GDM1 (cell line): ENCODE data around the gene DLG2.
A peak's percentile ranks its signal among the peaks of the same experiment; 100 is the strongest.

Source experiments
- DNase-seq: peaks from one replicate; lab custom pipeline; 2025; lab: John Stamatoyannopoulos, UW

DLG2 gene

GRCh38 chr11:84558085-84558905 lies 1068.8 kb downstream of the DLG2 start:
- DNase-seq, result peak; percentile 30

GRCh38 chr11:84552791-84553190 lies 1074.4 kb downstream of the DLG2 start:
- DNase-seq, result no peak

GRCh38 chr11:84549217-84549616 lies 1077.9 kb downstream of the DLG2 start:
- no peak for DNase-seq

GRCh38 chr11:84544566-84544965 lies 1082.6 kb downstream of the DLG2 start:
- no peak for DNase-seq

- no peak for DNase-seq
Observed at GRCh38 chr11:84543367-84544159, 1083.6 kb downstream of the DLG2 start.

GRCh38 chr11:84541731-84542340 lies 1085.3 kb downstream of the DLG2 start:
- no peak for DNase-seq

GRCh38 chr11:84536456-84536855 lies 1090.7 kb downstream of the DLG2 start:
- no peak for DNase-seq

- no peak for DNase-seq
Observed at GRCh38 chr11:84532364-84532763, 1094.8 kb downstream of the DLG2 start.

GRCh38 chr11:84526250-84526649 lies 1100.9 kb downstream of the DLG2 start:
- DNase-seq, result no peak

- DNase-seq, result no peak
Observed at GRCh38 chr11:84524422-84525051, 1102.6 kb downstream of the DLG2 start.

- no peak for DNase-seq
Observed at GRCh38 chr11:84522331-84522730, 1104.8 kb downstream of the DLG2 start.

- no peak for DNase-seq
Observed at GRCh38 chr11:84518631-84519183, 1108.4 kb downstream of the DLG2 start.

- no peak for DNase-seq
Observed at GRCh38 chr11:84514436-84514835, 1112.7 kb downstream of the DLG2 start.

- DNase-seq, result no peak
Observed at GRCh38 chr11:84503503-84503902, 1123.6 kb downstream of the DLG2 start.

GRCh38 chr11:84501750-84502149 lies 1125.4 kb downstream of the DLG2 start:
- no peak for DNase-seq

GRCh38 chr11:84497981-84498411 lies 1129.1 kb downstream of the DLG2 start:
- DNase-seq, result no peak

GRCh38 chr11:84497181-84497580 lies 1130.0 kb downstream of the DLG2 start:
- DNase-seq, result no peak

- DNase-seq, result no peak
Observed at GRCh38 chr11:84496122-84496521, 1131.0 kb downstream of the DLG2 start.

- DNase-seq, result no peak
Observed at GRCh38 chr11:84480131-84480530, 1147.0 kb downstream of the DLG2 start.

GRCh38 chr11:84476581-84476980 lies 1150.6 kb downstream of the DLG2 start:
- no peak for DNase-seq

GRCh38 chr11:84471501-84471900 lies 1155.6 kb downstream of the DLG2 start:
- no peak for DNase-seq

GRCh38 chr11:84468235-84468634 lies 1158.9 kb downstream of the DLG2 start:
- no peak for DNase-seq
